Endothelial cell of umbilical vein (primary cell): ENCODE measurements around the gene AMBP. TPM values are rescaled to one million over a fixed set of nuclear protein-coding genes. Genes with fewer than 3 reads are reported as not detected.

Source experiments
- BruUV-seq: library from RNA; stranded (reverse); fragments of 400-500 nt; replicated peaks from 2 replicates; lab custom pipeline; 2021; lab: Mats Ljungman, UMichigan
- CTCF ChIA-PET: fragments of 300-600, 350-600 bp; sonication (Branson Sonifier 250); formaldehyde crosslinking; loops from one replicate; lab custom pipeline; 2021; ENCODE audit warnings: antibody characterized with exemption, inconsistent platforms; lab: Charles Lee
- POLR2A ChIA-PET: fragments of 300-600, 350-600 bp; sonication (Branson Sonifier 250); formaldehyde crosslinking; loops from one replicate; lab custom pipeline; 2021; ENCODE audit warnings: antibody characterized with exemption, inconsistent platforms; lab: Charles Lee
- DNase-seq: peaks from one replicate; pipeline ENCODE4 v3.0.0-alpha.2; 2011; ENCODE audit warnings: low read depth, low spot score
- FAIRE-seq: peaks from 2 replicates; lab custom pipeline; 2011; peaks lifted over from hg19 to GRCh38; lab: Jason Lieb, UNC
- H2AFZ ChIP-seq: 2 replicates; pipeline ENCODE4 v1.6.0; 2012; ENCODE audit warnings: low read depth, low read length, control low read depth, inconsistent platforms
- H3K27ac ChIP-seq: 2 replicates; pipeline ENCODE4 v1.5.1; 2011; ENCODE audit warnings: low read depth, mild to moderate bottlenecking, control low read depth, low read length, moderate library complexity; ENCODE audit not compliant: insufficient read depth
- H3K27me3 ChIP-seq, 2 experiments: 2 replicates each; pipeline versions ENCODE4 v1.6.0 to v1.6.1; 2011; ENCODE audit warnings: low read length in 2 of 2, mixed read lengths in 1 of 2; ENCODE audit not compliant: control insufficient read depth in 2 of 2, insufficient read depth in 2 of 2
- H3K36me3 ChIP-seq, 2 experiments: 2 replicates in 1 of 2; 3 replicates in 1 of 2; pipeline ENCODE4 v1.5.1; 2011; ENCODE audit warnings: low read length in 2 of 2, mild to moderate bottlenecking in 1 of 2, moderate library complexity in 1 of 2; ENCODE audit not compliant: control insufficient read depth in 2 of 2, insufficient read depth in 2 of 2; ENCODE audit errors: extremely low read depth in 1 of 2
- H3K4me1 ChIP-seq: 3 replicates; pipeline ENCODE4 v1.5.1; 2011; ENCODE audit warnings: mild to moderate bottlenecking, low read length; ENCODE audit not compliant: control insufficient read depth, insufficient read depth; ENCODE audit errors: extremely low read depth
- H3K4me2 ChIP-seq: 2 replicates; pipeline ENCODE4 v1.6.1; 2011; ENCODE audit warnings: low read length, control low read depth, mixed read lengths; ENCODE audit not compliant: insufficient read depth
- H3K4me3 ChIP-seq, 3 experiments: fragments of 200-600 bp in 1 of 3; sonication (generic), shearing (Covaris generic) in 1 of 3; replicated peaks in 1 of 3; 2 replicates each; pipeline ENCODE4 v1.5.1; 2011 to 2016; ENCODE audit warnings: control low read depth in 3 of 3, low read length in 3 of 3, mild to moderate bottlenecking in 2 of 3, inconsistent platforms in 1 of 3, low read depth in 1 of 3, moderate library complexity in 1 of 3; ENCODE audit not compliant: insufficient read depth in 1 of 3
- H3K79me2 ChIP-seq: 2 replicates; pipeline ENCODE4 v1.6.0; 2012; ENCODE audit warnings: low read length, inconsistent platforms; ENCODE audit not compliant: control insufficient read depth, insufficient read depth
- H3K9ac ChIP-seq: replicated peaks from 2 replicates; pipeline ENCODE3; 2011; ENCODE audit warnings: low read length, control low read depth; ENCODE audit not compliant: insufficient read depth; ENCODE audit errors: extremely low read depth
- H3K9me1 ChIP-seq: replicated peaks from 3 replicates; pipeline ENCODE4 v1.6.0; 2011; ENCODE audit warnings: mild to moderate bottlenecking, low read length; ENCODE audit not compliant: control insufficient read depth, insufficient read depth; ENCODE audit errors: extremely low read depth
- H3K9me3 ChIP-seq: replicated peaks from 2 replicates; pipeline ENCODE4 v1.5.1; 2012; ENCODE audit warnings: low read length, inconsistent platforms; ENCODE audit not compliant: control insufficient read depth, insufficient read depth
- H4K20me1 ChIP-seq: replicated peaks from 2 replicates; pipeline ENCODE3; 2011; ENCODE audit warnings: mild to moderate bottlenecking, low read length; ENCODE audit not compliant: control insufficient read depth, insufficient read depth; ENCODE audit errors: extremely low read depth
- EZH2 ChIP-seq: IDR thresholded peaks from 2 replicates; pipeline ENCODE4 v1.6.1; 2012; ENCODE audit warnings: borderline replicate concordance, low read depth, mild to moderate bottlenecking, moderate library complexity, low read length, inconsistent platforms; ENCODE audit not compliant: severe bottlenecking
- FOS ChIP-seq: IDR thresholded peaks from 2 replicates; pipeline ENCODE4 v1.6.1; 2011; ENCODE audit warnings: mild to moderate bottlenecking, low read length, moderate library complexity, borderline replicate concordance; ENCODE audit not compliant: insufficient read depth
- GATA2 ChIP-seq: IDR thresholded peaks from 2 replicates; pipeline ENCODE4 v1.7.0; 2011; ENCODE audit warnings: low read depth, mild to moderate bottlenecking, moderate library complexity, mixed read lengths, low read length; ENCODE audit not compliant: insufficient read length, insufficient read depth
- JUN ChIP-seq: IDR thresholded peaks from 2 replicates; pipeline ENCODE4 v1.6.1; 2011; ENCODE audit warnings: borderline replicate concordance, low read depth; ENCODE audit not compliant: insufficient read length, insufficient read depth
- MAX ChIP-seq: IDR thresholded peaks from 2 replicates; pipeline ENCODE4 v1.6.1; 2011; ENCODE audit not compliant: insufficient read depth, insufficient read length
- MYC ChIP-seq: IDR thresholded peaks from one replicate; pipeline ENCODE4 v1.6.1; 2011; ENCODE audit warnings: mild to moderate bottlenecking, low read depth, low read length
- POLR2A ChIP-seq: IDR thresholded peaks from 2 replicates; pipeline ENCODE4 v1.6.1; 2012; ENCODE audit warnings: low read depth, mild to moderate bottlenecking, control low read depth, low read length
- POLR2AphosphoS5 ChIP-seq: IDR thresholded peaks from 2 replicates; pipeline ENCODE4 v1.6.1; 2012; ENCODE audit warnings: low read depth, mild to moderate bottlenecking, control low read depth, low read length, moderate library complexity; ENCODE audit not compliant: insufficient read depth
- dilution Hi-C: fragments of 300-500 bp; cut with MboI; formaldehyde crosslinking; loops from one replicate; pipeline ENCODE4 v1.15.0; 2019; ENCODE audit warnings: low sequenced_read_pairs; ENCODE audit not compliant: extremely low pct_ligation_motif_present
- intact Hi-C: fragments of 100-400 bp; cut with micrococcal nuclease; formaldehyde crosslinking; loops from one replicate; pipeline ENCODE4 v1.10.0; 2022
- polyA plus RNA-seq, 4 experiments: library from polyadenylated mRNA; depleted of rRNA in 3 of 4; stranded (reverse) in 3 of 4; unstranded in 1 of 4; fragments of >200 nt; gene quantifications; 2 replicates each; pipeline versions ENCODE4 v1.2.1 to v1.2.3, GENCODE V29; 2011 to 2012; ENCODE audit warnings: missing spikeins in 1 of 4
- total RNA-seq: library from RNA; stranded (reverse); gene quantifications from 2 replicates; pipeline ENCODE4 v1.2.3, GENCODE V29; 2021
- TF ChIP-seq, protein P1 (sequence below), 2 donors: IDR thresholded peaks; 1 replicate in 1 of 2; 2 replicates in 1 of 2; pipeline ENCODE4 v1.5.1; 2011; ENCODE audit warnings: low read length in 2 of 2, mild to moderate bottlenecking in 2 of 2, moderate library complexity in 2 of 2, control low read depth in 1 of 2, inconsistent platforms in 1 of 2, low read depth in 1 of 2; ENCODE audit not compliant: insufficient read depth in 1 of 2; ENCODE audit errors: extremely low read depth in 1 of 2

AMBP gene
- total and polyA plus RNA-seq, 2 donors (not counting 3 experiments of a cell fraction or from before 2014, with no cell fraction given): not detected

- no peak for FAIRE-seq
- dilution Hi-C loops: no loop called here
These were observed 12.8 kb downstream of the AMBP start for GRCh38 chr9:114065304-114065703.

More at GRCh38 chr9:114065304-114065703, 12.8 kb downstream of the AMBP start:
- DNase-seq: no peak
- ChIA-PET POLR2A (no interaction called here), CTCF (no interaction called here)
- TF ChIP-seq POLR2A (no peak), EZH2 (no peak), GATA2 (no peak), POLR2AphosphoS5 (no peak), MAX (no peak), MYC (no peak), FOS (no peak), JUN (no peak)
- TF ChIP-seq, protein P1, sequence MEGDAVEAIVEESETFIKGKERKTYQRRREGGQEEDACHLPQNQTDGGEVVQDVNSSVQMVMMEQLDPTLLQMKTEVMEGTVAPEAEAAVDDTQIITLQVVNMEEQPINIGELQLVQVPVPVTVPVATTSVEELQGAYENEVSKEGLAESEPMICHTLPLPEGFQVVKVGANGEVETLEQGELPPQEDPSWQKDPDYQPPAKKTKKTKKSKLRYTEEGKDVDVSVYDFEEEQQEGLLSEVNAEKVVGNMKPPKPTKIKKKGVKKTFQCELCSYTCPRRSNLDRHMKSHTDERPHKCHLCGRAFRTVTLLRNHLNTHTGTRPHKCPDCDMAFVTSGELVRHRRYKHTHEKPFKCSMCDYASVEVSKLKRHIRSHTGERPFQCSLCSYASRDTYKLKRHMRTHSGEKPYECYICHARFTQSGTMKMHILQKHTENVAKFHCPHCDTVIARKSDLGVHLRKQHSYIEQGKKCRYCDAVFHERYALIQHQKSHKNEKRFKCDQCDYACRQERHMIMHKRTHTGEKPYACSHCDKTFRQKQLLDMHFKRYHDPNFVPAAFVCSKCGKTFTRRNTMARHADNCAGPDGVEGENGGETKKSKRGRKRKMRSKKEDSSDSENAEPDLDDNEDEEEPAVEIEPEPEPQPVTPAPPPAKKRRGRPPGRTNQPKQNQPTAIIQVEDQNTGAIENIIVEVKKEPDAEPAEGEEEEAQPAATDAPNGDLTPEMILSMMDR (IDR thresholded peaks at IDR 0.05; ENCODE audit: extremely low read depth in 1 of 2, insufficient read depth in 1 of 2, low read depth in 1 of 2, low read length in 2 of 2): no peak
- no TSS peak for BruUV-seq
- Histone ChIP-seq H3K9me3 (no peaks in the 10 kb centered on the region), H3K27ac (no peak overlapping the region), H3K4me1 (no peaks in the 10 kb centered on the region), H3K9ac (no peak overlapping the region), H3K4me2 (no peak overlapping the region), H3K79me2 (no peaks in the 10 kb centered on the region), H3K27me3 (peaks cover 11 to 24% of the 10 kb centered on the region in 2 experiments), H2AFZ (no peak overlapping the region), H3K4me3 (no peak overlapping the region), H3K9me1 (no peaks in the 10 kb centered on the region), H3K36me3 (no peaks in the 10 kb centered on the region), H4K20me1 (no peaks in the 10 kb centered on the region)
- intact Hi-C loops: no loop called here
